WTC11 (cell line): ENCODE results near the gene LMBR1. TPM values are rescaled to one million over a fixed set of nuclear protein-coding genes. Genes with fewer than 3 reads are reported as not detected.

Experiments
- ATAC-seq: fragments of 200-7000 bp; cut with Tn5 transposase; 2 replicates; pipeline ENCODE4 v1.10.0; 2021; ENCODE audit warnings: mild to moderate bottlenecking, moderate library complexity
- CTCF ChIA-PET: fragments of 300-600 bp; sonication (Branson Sonifier 250); formaldehyde crosslinking; loops from one replicate; lab custom pipeline; 2021; ENCODE audit warnings: antibody characterized with exemption; lab: Charles Lee
- POLR2A ChIA-PET: fragments of 350-600 bp; sonication (Branson Sonifier 250); formaldehyde crosslinking; loops from one replicate; lab custom pipeline; 2021; ENCODE audit warnings: antibody characterized with exemption; lab: Charles Lee
- DNase-seq: peaks from one replicate; pipeline ENCODE4 v3.0.0; 2021; ENCODE audit warnings: low spot score
- H3K27ac Mint-ChIP-seq: 2 replicates; pipeline ENCODE4 v1.8.0; 2021; ENCODE audit warnings: mixed read lengths
- H3K27me3 Mint-ChIP-seq: 2 replicates; pipeline ENCODE4 v1.8.0; 2021; ENCODE audit warnings: low read depth, mild to moderate bottlenecking, moderate library complexity, mixed read lengths
- H3K36me3 Mint-ChIP-seq: 2 replicates; pipeline ENCODE4 v1.8.0; 2021; ENCODE audit warnings: mixed read lengths
- H3K4me1 Mint-ChIP-seq: 2 replicates; pipeline ENCODE4 v1.8.0; 2022; ENCODE audit warnings: mixed read lengths
- H3K4me3 Mint-ChIP-seq: 2 replicates; pipeline ENCODE4 v1.8.0; 2021; ENCODE audit warnings: mild to moderate bottlenecking, moderate library complexity, mixed read lengths
- H3K9me3 Mint-ChIP-seq: 2 replicates; pipeline ENCODE4 v1.8.0; 2021; ENCODE audit warnings: mixed read lengths
- AR ChIP-seq: fragments of 250-450 bp; sonication (Bioruptor Pico); IDR thresholded peaks from 2 replicates; pipeline ENCODE4 v1.9.0; 2021; ENCODE audit warnings: mild to moderate bottlenecking
- ATF1 ChIP-seq: sonication (generic); formaldehyde crosslinking; IDR thresholded peaks from 2 replicates; pipeline ENCODE4 v1.8.1; 2023; ENCODE audit warnings: mild to moderate bottlenecking, moderate library complexity, missing genetic modification reagents
- GABPB1 ChIP-seq: sonication (generic); formaldehyde crosslinking; IDR thresholded peaks from 2 replicates; pipeline ENCODE4 v1.8.1; 2023; ENCODE audit warnings: mild to moderate bottlenecking, missing genetic modification reagents
- GTF2I ChIP-seq: fragments of 250-450 bp; sonication (Bioruptor Pico); conservative IDR thresholded peaks from 2 replicates; pipeline ENCODE4 v1.4.0; 2021; ENCODE audit warnings: mild to moderate bottlenecking
- KAT7 ChIP-seq: sonication (generic); formaldehyde crosslinking; IDR thresholded peaks from 2 replicates; pipeline ENCODE4 v1.8.1; 2023; ENCODE audit warnings: missing genetic modification reagents, mild to moderate bottlenecking, borderline replicate concordance
- MYBL2 ChIP-seq: sonication (generic); formaldehyde crosslinking; IDR thresholded peaks from 2 replicates; pipeline ENCODE4 v1.8.1; 2023; ENCODE audit warnings: mild to moderate bottlenecking, moderate library complexity, missing genetic modification reagents
- NR2C2 ChIP-seq: sonication (generic); formaldehyde crosslinking; IDR thresholded peaks from 2 replicates; pipeline ENCODE4 v1.8.0; 2022; ENCODE audit warnings: mild to moderate bottlenecking, missing genetic modification reagents
- RORB ChIP-seq: fragments of 250-450 bp; sonication (Bioruptor Pico); IDR thresholded peaks from 2 replicates; pipeline ENCODE4 v1.9.0; 2021; ENCODE audit warnings: mild to moderate bottlenecking
- TCF7 ChIP-seq: sonication (generic); formaldehyde crosslinking; IDR thresholded peaks from 2 replicates; pipeline ENCODE4 v1.8.0; 2022; ENCODE audit warnings: mild to moderate bottlenecking, low read depth, missing genetic modification reagents, moderate library complexity
- TEAD4 ChIP-seq: sonication (generic); formaldehyde crosslinking; IDR thresholded peaks from 2 replicates; pipeline ENCODE4 v1.8.0; 2022; ENCODE audit warnings: mild to moderate bottlenecking, missing genetic modification reagents
- ZBTB43 ChIP-seq: sonication (generic); formaldehyde crosslinking; IDR thresholded peaks from 2 replicates; pipeline ENCODE4 v1.8.1; 2023; ENCODE audit warnings: mild to moderate bottlenecking, missing genetic modification reagents
- ZNF317 ChIP-seq: sonication (generic); formaldehyde crosslinking; IDR thresholded peaks from 2 replicates; pipeline ENCODE4 v1.8.1; 2023; ENCODE audit warnings: low read depth, mild to moderate bottlenecking, moderate library complexity, missing genetic modification reagents, borderline replicate concordance
- ZNF423 ChIP-seq: fragments of 250-450 bp; sonication (Bioruptor Pico); IDR thresholded peaks from 2 replicates; pipeline ENCODE4 v2.1.2; 2022; ENCODE audit warnings: mild to moderate bottlenecking, moderate library complexity
- ZNF532 ChIP-seq: fragments of 250-450 bp; sonication (Bioruptor Pico); IDR thresholded peaks from 2 replicates; pipeline ENCODE4 v1.9.0; 2021; ENCODE audit warnings: mild to moderate bottlenecking, borderline replicate concordance
- total RNA-seq: library from RNA; stranded (reverse); gene quantifications from 3 replicates; pipeline ENCODE4 v1.2.3, GENCODE V29; 2021
- TF ChIP-seq, protein P1 (sequence below): sonication (generic); formaldehyde crosslinking; IDR thresholded peaks from 2 replicates; pipeline ENCODE4 v1.8.1; 2022; ENCODE audit warnings: mild to moderate bottlenecking, moderate library complexity, missing genetic modification reagents
- TF ChIP-seq, protein P2 (sequence below): fragments of 250-450 bp; sonication (Bioruptor Pico); IDR thresholded peaks from 2 replicates; pipeline ENCODE4 v1.8.0; 2021; ENCODE audit warnings: mild to moderate bottlenecking
- TF ChIP-seq, protein P3 (sequence below): sonication (generic); formaldehyde crosslinking; IDR thresholded peaks from 2 replicates; pipeline ENCODE4 v1.8.1; 2022; ENCODE audit warnings: low read depth, mild to moderate bottlenecking, moderate library complexity, missing genetic modification reagents, borderline replicate concordance

LMBR1 gene
- total RNA-seq, 1 experiment from 2014 or later = 55.6 TPM

GRCh38 chr7:156889746-156890145, 3.2 kb downstream of the LMBR1 start (continued):
- TF ChIP-seq ATF1 (no peak), GABPB1 (no peak)

DNA sequence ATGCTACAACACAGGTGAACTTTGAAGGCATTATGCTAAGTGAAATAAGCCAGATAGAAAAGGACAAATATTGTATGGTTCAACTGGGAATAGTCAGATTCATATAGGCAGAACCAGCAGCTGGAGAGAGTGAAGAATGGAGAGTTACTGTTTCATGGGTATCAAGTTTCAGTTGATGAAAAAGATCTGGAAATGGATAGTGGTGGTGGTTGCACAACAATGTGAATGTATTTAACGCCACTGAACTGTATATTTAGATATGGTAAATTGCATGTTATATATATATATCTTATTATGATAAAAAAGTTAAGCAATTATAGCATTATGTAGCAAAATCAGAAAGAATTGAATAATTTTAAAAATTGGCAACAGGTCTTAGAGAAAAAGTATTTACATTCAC, 3.9 kb downstream of the LMBR1 start:
- H3K27ac Mint-ChIP-seq = no peak overlapping the region
- ChIA-PET POLR2A (no interaction called here), CTCF (no interaction called here)
- no peak for DNase-seq
- ATAC-seq = no peak
- peaks cover 17% of the 10 kb centered on the region for H3K4me1 Mint-ChIP-seq
- TF ChIP-seq GTF2I (no peak), NR2C2 (CRISPR knock-in tag) (no peak), ZNF532 (CRISPR knock-in tag) (no peak), KAT7 (no peak), RORB (CRISPR knock-in tag) (no peak), ZBTB43 (CRISPR knock-in tag) (no peak), TCF7 (no peak), ATF1 (no peak)
- TF ChIP-seq, protein P1, sequence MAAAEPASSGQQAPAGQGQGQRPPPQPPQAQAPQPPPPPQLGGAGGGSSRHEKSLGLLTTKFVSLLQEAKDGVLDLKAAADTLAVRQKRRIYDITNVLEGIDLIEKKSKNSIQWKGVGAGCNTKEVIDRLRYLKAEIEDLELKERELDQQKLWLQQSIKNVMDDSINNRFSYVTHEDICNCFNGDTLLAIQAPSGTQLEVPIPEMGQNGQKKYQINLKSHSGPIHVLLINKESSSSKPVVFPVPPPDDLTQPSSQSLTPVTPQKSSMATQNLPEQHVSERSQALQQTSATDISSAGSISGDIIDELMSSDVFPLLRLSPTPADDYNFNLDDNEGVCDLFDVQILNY = no peak
- TF ChIP-seq, protein P2, sequence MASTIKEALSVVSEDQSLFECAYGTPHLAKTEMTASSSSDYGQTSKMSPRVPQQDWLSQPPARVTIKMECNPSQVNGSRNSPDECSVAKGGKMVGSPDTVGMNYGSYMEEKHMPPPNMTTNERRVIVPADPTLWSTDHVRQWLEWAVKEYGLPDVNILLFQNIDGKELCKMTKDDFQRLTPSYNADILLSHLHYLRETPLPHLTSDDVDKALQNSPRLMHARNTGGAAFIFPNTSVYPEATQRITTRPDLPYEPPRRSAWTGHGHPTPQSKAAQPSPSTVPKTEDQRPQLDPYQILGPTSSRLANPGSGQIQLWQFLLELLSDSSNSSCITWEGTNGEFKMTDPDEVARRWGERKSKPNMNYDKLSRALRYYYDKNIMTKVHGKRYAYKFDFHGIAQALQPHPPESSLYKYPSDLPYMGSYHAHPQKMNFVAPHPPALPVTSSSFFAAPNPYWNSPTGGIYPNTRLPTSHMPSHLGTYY (CRISPR knock-in tag) = no peak
- no peaks in the 10 kb centered on the region; the same call in 1 of the 2 replicates for H3K27me3 Mint-ChIP-seq
- peaks cover 11% of the 10 kb centered on the region for H3K9me3 Mint-ChIP-seq
- H3K36me3 Mint-ChIP-seq = peaks cover 17% of the 10 kb centered on the region
- H3K4me3 Mint-ChIP-seq = no peak overlapping the region

GRCh38 chr7:156886020-156886795, 6.8 kb downstream of the LMBR1 start:
- ATAC-seq = no peak
- Mint-ChIP-seq H3K36me3 (peaks cover 42% of the 10 kb centered on the region), H3K4me3 (no peak overlapping the region), H3K9me3 (peaks cover 25% of the 10 kb centered on the region), H3K27ac (no peak overlapping the region), H3K27me3 (no peaks in the 10 kb centered on the region; the same call in 1 of the 2 replicates), H3K4me1 (peaks cover 10% of the 10 kb centered on the region)
- ChIA-PET POLR2A (no interaction called here), CTCF (no interaction called here)
- DNase-seq = no peak
- TF ChIP-seq MYBL2 (no peak), ZNF317 (no peak)

GRCh38 chr7:156881679-156882078, 11.3 kb downstream of the LMBR1 start:
- Mint-ChIP-seq H3K36me3 (peaks cover 70% of the 10 kb centered on the region), H3K4me3 (no peak overlapping the region), H3K9me3 (peaks cover 58% of the 10 kb centered on the region), H3K4me1 (peaks cover under 1% of the 10 kb centered on the region; the same call in 1 of the 2 replicates), H3K27me3 (no peaks in the 10 kb centered on the region), H3K27ac (no peak overlapping the region)
- ChIA-PET CTCF (no interaction called here), POLR2A (no interaction called here)
- ATAC-seq (no peak), DNase-seq (no peak)
- TF ChIP-seq AR (CRISPR knock-in tag) (no peak), ZNF423 (CRISPR knock-in tag) (no peak), ZBTB43 (CRISPR knock-in tag) (no peak), TEAD4 (no peak)
- TF ChIP-seq, protein P3, sequence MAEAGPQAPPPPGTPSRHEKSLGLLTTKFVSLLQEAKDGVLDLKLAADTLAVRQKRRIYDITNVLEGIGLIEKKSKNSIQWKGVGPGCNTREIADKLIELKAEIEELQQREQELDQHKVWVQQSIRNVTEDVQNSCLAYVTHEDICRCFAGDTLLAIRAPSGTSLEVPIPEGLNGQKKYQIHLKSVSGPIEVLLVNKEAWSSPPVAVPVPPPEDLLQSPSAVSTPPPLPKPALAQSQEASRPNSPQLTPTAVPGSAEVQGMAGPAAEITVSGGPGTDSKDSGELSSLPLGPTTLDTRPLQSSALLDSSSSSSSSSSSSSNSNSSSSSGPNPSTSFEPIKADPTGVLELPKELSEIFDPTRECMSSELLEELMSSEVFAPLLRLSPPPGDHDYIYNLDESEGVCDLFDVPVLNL (CRISPR knock-in tag) = no peak
